GM19238 (cell line): Measurements from ENCODE around the gene CCDC68.

Experiments
- DNase-seq: peaks from one replicate; pipeline ENCODE4 v3.0.0; 2011; ENCODE audit warnings: low spot score; ENCODE audit not compliant: insufficient read length

CCDC68 gene

GRCh38 chr18:54923339-54923956 is 35.8 kb downstream of the CCDC68 start:
- DNase-seq, result no peak

- no peak for DNase-seq
These were observed 39.8 kb downstream of the CCDC68 start for GRCh38 chr18:54919412-54919811.

GRCh38 chr18:54918060-54918459 is 41.2 kb downstream of the CCDC68 start:
- DNase-seq, result no peak

GRCh38 chr18:54916507-54916906 is 42.8 kb downstream of the CCDC68 start:
- DNase-seq, result no peak

GRCh38 chr18:54914816-54915215 is 44.4 kb downstream of the CCDC68 start:
- no peak for DNase-seq

GRCh38 chr18:54911551-54911950 is 47.7 kb downstream of the CCDC68 start:
- no peak for DNase-seq

GRCh38 chr18:54910161-54910919 is 48.9 kb downstream of the CCDC68 start:
- no peak for DNase-seq

GRCh38 chr18:54909538-54909937 is 49.7 kb downstream of the CCDC68 start:
- DNase-seq, result no peak

- DNase-seq, result no peak
These were observed 52.7 kb downstream of the CCDC68 start for GRCh38 chr18:54906331-54907185.

- DNase-seq, result no peak
These were observed 53.6 kb downstream of the CCDC68 start for GRCh38 chr18:54905629-54906028.

GRCh38 chr18:54904581-54904980 is 54.7 kb downstream of the CCDC68 start:
- DNase-seq, result no peak

GRCh38 chr18:54900290-54900689 is 59.0 kb downstream of the CCDC68 start:
- DNase-seq, result no peak

GRCh38 chr18:54899500-54899899 is 59.8 kb downstream of the CCDC68 start:
- no peak for DNase-seq

- no peak for DNase-seq
These were observed 70.3 kb downstream of the CCDC68 start for GRCh38 chr18:54888933-54889332.

- DNase-seq, result no peak
These were observed 70.9 kb downstream of the CCDC68 start for GRCh38 chr18:54888378-54888777.

- DNase-seq, result no peak
These were observed 75.3 kb downstream of the CCDC68 start for GRCh38 chr18:54883816-54884604.

GRCh38 chr18:54882318-54882717 is 76.9 kb downstream of the CCDC68 start:
- no peak for DNase-seq

- no peak for DNase-seq
These were observed 78.0 kb downstream of the CCDC68 start for GRCh38 chr18:54881229-54881768.

- no peak for DNase-seq
These were observed 78.7 kb downstream of the CCDC68 start for GRCh38 chr18:54880395-54881105.

- DNase-seq, result no peak
These were observed 79.6 kb downstream of the CCDC68 start for GRCh38 chr18:54879691-54880090.
